Measurements from ENCODE around the gene LSR. TPM values are rescaled to one million over a fixed set of nuclear protein-coding genes. Genes with fewer than 3 reads are reported as not detected.

Gene LSR
- total and polyA plus RNA-seq, 10 donors, result 10.9 to 30.2 (median 20.4) TPM

GRCh38 chr19:35272954-35273649 lies 24.3 kb downstream of the LSR start:
- 80 to 91% (median 89%) methylated on average over 10 of the region's 10 CpGs for WGBS, 5 donors

GRCh38 chr19:35273686-35274259 lies 25.0 kb downstream of the LSR start:
- 75 to 84% (median 80%) methylated on average over 14 of the region's 14 CpGs for WGBS, 5 donors
- Histone ChIP-seq H3K36me3 (peaks cover 0 to 91% (median 70%) of the 10 kb centered on the region in 6 donors), H3K4me3 (no peak overlapping the region), H3K27me3 (replicated peaks in 1 of 7) (no peaks in the 10 kb centered on the region), H3K9me3 (no peaks in the 10 kb centered on the region), H3K27ac (no peak overlapping the region), H3K4me1 (peaks cover 20 to 66% (median 37%) of the 10 kb centered on the region in 6 donors)
- TF ChIP-seq POLR2AphosphoS5 (IDR thresholded peaks at IDR 0.05) (peak in 1 of 3 donors; percentile 7), POLR2A (IDR thresholded peaks at IDR 0.05) (no peak)
- intact Hi-C loops (cut with DNase I; ENCODE audit: low total_unique reads), result loop anchor here (10.0 kb wide), 1 partner anchor 61 kb away; no protein-coding TSS in a partner anchor
- no peak for DNase-seq

More at GRCh38 chr19:35272954-35273649, 24.3 kb downstream of the LSR start:
- Histone ChIP-seq H3K4me3 (no peak overlapping the region), H3K9me3 (no peaks in the 10 kb centered on the region), H3K4me1 (peaks cover 20 to 62% (median 37%) of the 10 kb centered on the region in 6 donors), H3K27me3 (replicated peaks in 1 of 7) (no peaks in the 10 kb centered on the region), H3K27ac (peak overlapping the region in 1 of 8 donors; percentile 30), H3K36me3 (peaks cover 0 to 85% (median 64%) of the 10 kb centered on the region in 6 donors)
- DNase-seq, result no peak
- TF ChIP-seq POLR2AphosphoS5 (IDR thresholded peaks at IDR 0.05) (no peak), CTCF (IDR thresholded peaks at IDR 0.05 in 8 of 11, conservative IDR thresholded peaks at IDR 0.05 in 3 of 11) (no peak), POLR2A (IDR thresholded peaks at IDR 0.05) (no peak)
- intact Hi-C loops (cut with DNase I; ENCODE audit: low total_unique reads), result loop anchor here (10.0 kb wide), 1 partner anchor 62 kb away; no protein-coding TSS in a partner anchor

GRCh38 chr19:35274323-35274722 lies 25.5 kb downstream of the LSR start:
- TF ChIP-seq POLR2A (IDR thresholded peaks at IDR 0.05) (no peak), CTCF (IDR thresholded peaks at IDR 0.05 in 8 of 11, conservative IDR thresholded peaks at IDR 0.05 in 3 of 11) (no peak), POLR2AphosphoS5 (IDR thresholded peaks at IDR 0.05) (no peak)
- peaks cover 3 to 97% (median 76%) of the 10 kb centered on the region in 6 donors for H3K36me3 ChIP-seq
- WGBS, 5 donors, result 78 to 95% (median 86%) methylated on average over 5 of the region's 5 CpGs
- intact Hi-C loops (cut with DNase I; ENCODE audit: low total_unique reads), result loop anchor here (10.0 kb wide), 1 partner anchor 60 kb away; no protein-coding TSS in a partner anchor
- peaks cover 20 to 71% (median 37%) of the 10 kb centered on the region in 6 donors for H3K4me1 ChIP-seq
- no peak overlapping the region for H3K27ac ChIP-seq
- H3K27me3 ChIP-seq (replicated peaks in 1 of 7), result no peaks in the 10 kb centered on the region
- no peak overlapping the region for H3K4me3 ChIP-seq
- DNase-seq, result no peak
- no peaks in the 10 kb centered on the region for H3K9me3 ChIP-seq

- H3K36me3 ChIP-seq, result peaks cover 3 to 84% (median 66%) of the 10 kb centered on the region in 6 donors
- no peak overlapping the region for H3K27ac ChIP-seq
- no peak overlapping the region for H3K4me3 ChIP-seq
- H3K27me3 ChIP-seq (replicated peaks in 1 of 7), result no peaks in the 10 kb centered on the region
- TF ChIP-seq CTCF (IDR thresholded peaks at IDR 0.05 in 8 of 11, conservative IDR thresholded peaks at IDR 0.05 in 3 of 11), result no peak
- TF ChIP-seq POLR2AphosphoS5 (IDR thresholded peaks at IDR 0.05), result peak in 1 of 3 donors; percentile 62
- TF ChIP-seq POLR2A (IDR thresholded peaks at IDR 0.05), result no peak
- no peaks in the 10 kb centered on the region for H3K9me3 ChIP-seq
- H3K4me1 ChIP-seq, result peaks cover 9 to 73% (median 38%) of the 10 kb centered on the region in 6 donors
- WGBS, 5 donors, result 93 to 97% (median 95%) methylated on average over 28 of the region's 28 CpGs
- intact Hi-C loops (cut with DNase I; ENCODE audit: low total_unique reads), result loop anchor here (10.0 kb wide), 1 partner anchor 58 kb away; no protein-coding TSS in a partner anchor
- no peak for DNase-seq
Observed at GRCh38 chr19:35276706-35277281, 28.0 kb downstream of the LSR start.
